Endodermal cell (in vitro differentiated cells): ENCODE data around the gene GPATCH3. TPM values are rescaled to one million over a fixed set of nuclear protein-coding genes. Genes with fewer than 3 reads are reported as not detected.
A peak's percentile ranks its signal among the peaks of the same experiment; 100 is the strongest.

Source experiments
- DNase-seq: peaks from one replicate; pipeline ENCODE4 v3.0.0-alpha.2; 2017
- H3K27ac ChIP-seq: 2 replicates; pipeline ENCODE4 v1.5.1; 2013; ENCODE audit warnings: mild to moderate bottlenecking, low read depth, low read length, moderate library complexity
- H3K27me3 ChIP-seq: 2 replicates; pipeline ENCODE4 v1.6.1; 2013; ENCODE audit warnings: mild to moderate bottlenecking, low read length, moderate library complexity; ENCODE audit not compliant: insufficient read depth, control insufficient read depth, poor library complexity, severe bottlenecking
- H3K36me3 ChIP-seq: 2 replicates; pipeline ENCODE4 v1.7.0; 2013; ENCODE audit warnings: mild to moderate bottlenecking, low read length, moderate library complexity; ENCODE audit not compliant: control insufficient read depth, insufficient read depth
- H3K4me1 ChIP-seq: one replicate; pipeline ENCODE4 v1.7.0; 2013; ENCODE audit warnings: low read length; ENCODE audit not compliant: control insufficient read depth, insufficient read depth
- H3K4me3 ChIP-seq: 2 replicates; pipeline ENCODE4 v1.5.1; 2013; ENCODE audit warnings: mild to moderate bottlenecking, low read length, moderate library complexity
- H3K9ac ChIP-seq: 2 replicates; pipeline ENCODE4 v1.6.1; 2013; ENCODE audit warnings: mild to moderate bottlenecking, low read length, moderate library complexity; ENCODE audit not compliant: poor library complexity, severe bottlenecking; ENCODE audit errors: extremely low read depth
- H3K9me3 ChIP-seq: 2 replicates; pipeline ENCODE4 v1.6.1; 2013; ENCODE audit warnings: mild to moderate bottlenecking, low read length, moderate library complexity; ENCODE audit not compliant: control insufficient read depth
- H3K27ac Mint-ChIP-seq: 2 replicates; pipeline ENCODE4 v1.8.0; 2020; ENCODE audit warnings: mixed read lengths
- H3K27me3 Mint-ChIP-seq: 2 replicates; pipeline ENCODE4 v1.8.0; 2021; ENCODE audit warnings: mild to moderate bottlenecking, mixed read lengths; ENCODE audit not compliant: insufficient read depth
- H3K36me3 Mint-ChIP-seq: 2 replicates; pipeline ENCODE4 v1.8.0; 2020; ENCODE audit warnings: low read depth, mixed read lengths
- H3K4me1 Mint-ChIP-seq: 2 replicates; pipeline ENCODE4 v1.8.0; 2020; ENCODE audit warnings: mixed read lengths
- H3K4me3 Mint-ChIP-seq: 2 replicates; pipeline ENCODE4 v1.8.0; 2020; ENCODE audit warnings: mild to moderate bottlenecking, moderate library complexity, mixed read lengths
- H3K9me3 Mint-ChIP-seq: 2 replicates; pipeline ENCODE4 v1.8.0; 2020; ENCODE audit warnings: mild to moderate bottlenecking, mixed read lengths
- CTCF ChIP-seq: fragments of 200-600 bp; sonication (generic); conservative IDR thresholded peaks from 2 replicates; pipeline ENCODE4 v1.5.0; 2021; ENCODE audit warnings: antibody characterized with exemption, mild to moderate bottlenecking
- WGBS, 2 experiments: methylation state at CpG; one replicate each; pipeline versions ENCODE4 v1.1.5 to v1.1.7; 2013; ENCODE audit warnings: missing lambda C conversion rate in 2 of 2, mixed read lengths in 1 of 2; ENCODE audit not compliant: insufficient coverage in 1 of 2, insufficient read length in 1 of 2; 5-methylcytosine and 5-hydroxymethylcytosine counted together
- total RNA-seq, 2 donors: library from RNA; stranded (reverse); fragmentation: NEBNext Ultra II Directional in 1 of 2; extraction: Animal tissue kit (Norgen Biotek cat#: 25700) in 1 of 2; gene quantifications; 2 replicates in 1 of 2; 3 replicates in 1 of 2; pipeline ENCODE4 v1.2.1, GENCODE V29; 2021

Gene GPATCH3
- total RNA-seq, 2 donors from 2014 or later: 21.3 to 23.2 TPM

GRCh38 chr1:26897351-26897750 is 2.9 kb downstream of the GPATCH3 start:
- Mint-ChIP-seq H3K9me3 (no peaks in the 10 kb centered on the region), H3K27me3 (no peaks in the 10 kb centered on the region), H3K27ac (no peak overlapping the region), H3K4me3 (no peak overlapping the region), H3K4me1 (peaks cover 14% of the 10 kb centered on the region), H3K36me3 (peaks cover 47% of the 10 kb centered on the region)
- Histone ChIP-seq H3K36me3 (peaks cover 42% of the 10 kb centered on the region), H3K4me3 (no peak overlapping the region), H3K9me3 (no peaks in the 10 kb centered on the region), H3K27me3 (no peaks in the 10 kb centered on the region), H3K4me1 (no peaks in the 10 kb centered on the region), H3K27ac (no peak overlapping the region), H3K9ac (no peak overlapping the region)
- 94 to 98% methylated on average over 9 of the region's 9 CpGs for WGBS, 2 experiments
- DNase-seq: no peak
- no peak for TF ChIP-seq CTCF

GRCh38 chr1:26894263-26894662 is 6.0 kb downstream of the GPATCH3 start:
- TF ChIP-seq CTCF: no peak
- peaks cover 12% of the 10 kb centered on the region for H3K4me1 Mint-ChIP-seq
- no peak overlapping the region for H3K27ac ChIP-seq
- peaks cover 56% of the 10 kb centered on the region for H3K36me3 ChIP-seq
- no peaks in the 10 kb centered on the region for H3K9me3 Mint-ChIP-seq
- no peaks in the 10 kb centered on the region for H3K4me1 ChIP-seq
- H3K9me3 ChIP-seq: no peaks in the 10 kb centered on the region
- H3K9ac ChIP-seq: no peak overlapping the region
- peaks cover 56% of the 10 kb centered on the region for H3K36me3 Mint-ChIP-seq
- no peak overlapping the region for H3K4me3 Mint-ChIP-seq
- WGBS, 2 experiments: 94 to 98% methylated on average over 12 to 13 of the region's 13 CpGs
- no peak for DNase-seq
- no peaks in the 10 kb centered on the region for H3K27me3 Mint-ChIP-seq
- H3K27me3 ChIP-seq: no peaks in the 10 kb centered on the region
- H3K4me3 ChIP-seq: no peak overlapping the region
- peak overlapping the region; percentile 35 for H3K27ac Mint-ChIP-seq

GRCh38 chr1:26890467-26890796 is 9.8 kb downstream of the GPATCH3 start:
- no peak for TF ChIP-seq CTCF
- Histone ChIP-seq H3K36me3 (peaks cover 67% of the 10 kb centered on the region), H3K9me3 (no peaks in the 10 kb centered on the region), H3K27me3 (no peaks in the 10 kb centered on the region), H3K4me1 (no peaks in the 10 kb centered on the region), H3K27ac (peak overlapping the region; percentile 38), H3K4me3 (peak overlapping the region; percentile 91), H3K9ac (peak overlapping the region; percentile 84)
- peak overlapping the region; percentile 85 for H3K4me3 Mint-ChIP-seq
- peaks cover 11% of the 10 kb centered on the region for H3K4me1 Mint-ChIP-seq
- peaks cover 60% of the 10 kb centered on the region for H3K36me3 Mint-ChIP-seq
- H3K27me3 Mint-ChIP-seq: no peaks in the 10 kb centered on the region
- WGBS, 2 experiments: 24 to 57% methylated on average over 9 to 12 of the region's 12 CpGs
- no peak for DNase-seq
- H3K9me3 Mint-ChIP-seq: no peaks in the 10 kb centered on the region
- H3K27ac Mint-ChIP-seq: peak overlapping the region; percentile 94
